GM12865 (cell line): Measurements from ENCODE around the gene BUD31.

Experiments used
- DNase-seq: peaks from one replicate; pipeline ENCODE4 v3.0.0; 2010; ENCODE audit warnings: low read depth
- H3K4me3 ChIP-seq: 2 replicates; pipeline ENCODE4 v1.5.1; 2011; ENCODE audit warnings: mild to moderate bottlenecking, low read depth, low read length, control low read depth
- CTCF ChIP-seq: IDR thresholded peaks from 2 replicates; pipeline ENCODE4 v1.5.1; 2011; ENCODE audit warnings: low read length, control low read depth, low read depth, inconsistent platforms; ENCODE audit not compliant: insufficient read depth; ENCODE audit errors: missing control alignments

BUD31 gene

DNA sequence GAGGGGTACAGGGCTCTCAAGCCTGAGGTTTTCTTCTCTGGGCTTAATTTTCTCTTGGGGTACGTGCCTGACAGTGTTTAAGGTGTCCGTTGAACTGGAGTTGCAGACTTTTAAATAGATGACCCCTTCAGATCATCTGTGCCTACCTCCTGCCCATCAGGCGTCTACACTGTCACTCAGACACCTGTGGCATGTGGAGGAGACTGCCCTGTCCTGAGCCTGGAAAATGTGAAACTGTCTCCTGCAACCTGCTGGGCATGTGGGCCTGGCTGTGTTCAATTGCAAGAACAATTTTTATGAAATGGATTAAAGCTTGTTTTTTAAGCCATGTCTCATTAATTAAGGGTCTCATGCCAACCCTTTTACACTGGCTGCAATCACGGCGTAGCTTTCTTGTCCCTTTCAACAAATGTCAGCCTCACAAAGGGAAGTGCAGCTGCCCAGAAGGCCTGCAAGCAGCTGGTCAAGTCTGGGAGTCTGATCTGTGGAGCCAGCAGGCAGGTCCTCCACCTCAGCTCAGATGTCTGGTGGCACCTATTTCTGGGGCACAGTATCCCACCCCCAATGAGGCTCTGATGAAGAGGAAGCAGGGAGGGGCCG, 48.4 kb downstream of the BUD31 start:
- DNase-seq, result no peak
- no peak overlapping the region for H3K4me3 ChIP-seq
- no peak for TF ChIP-seq CTCF

DNA sequence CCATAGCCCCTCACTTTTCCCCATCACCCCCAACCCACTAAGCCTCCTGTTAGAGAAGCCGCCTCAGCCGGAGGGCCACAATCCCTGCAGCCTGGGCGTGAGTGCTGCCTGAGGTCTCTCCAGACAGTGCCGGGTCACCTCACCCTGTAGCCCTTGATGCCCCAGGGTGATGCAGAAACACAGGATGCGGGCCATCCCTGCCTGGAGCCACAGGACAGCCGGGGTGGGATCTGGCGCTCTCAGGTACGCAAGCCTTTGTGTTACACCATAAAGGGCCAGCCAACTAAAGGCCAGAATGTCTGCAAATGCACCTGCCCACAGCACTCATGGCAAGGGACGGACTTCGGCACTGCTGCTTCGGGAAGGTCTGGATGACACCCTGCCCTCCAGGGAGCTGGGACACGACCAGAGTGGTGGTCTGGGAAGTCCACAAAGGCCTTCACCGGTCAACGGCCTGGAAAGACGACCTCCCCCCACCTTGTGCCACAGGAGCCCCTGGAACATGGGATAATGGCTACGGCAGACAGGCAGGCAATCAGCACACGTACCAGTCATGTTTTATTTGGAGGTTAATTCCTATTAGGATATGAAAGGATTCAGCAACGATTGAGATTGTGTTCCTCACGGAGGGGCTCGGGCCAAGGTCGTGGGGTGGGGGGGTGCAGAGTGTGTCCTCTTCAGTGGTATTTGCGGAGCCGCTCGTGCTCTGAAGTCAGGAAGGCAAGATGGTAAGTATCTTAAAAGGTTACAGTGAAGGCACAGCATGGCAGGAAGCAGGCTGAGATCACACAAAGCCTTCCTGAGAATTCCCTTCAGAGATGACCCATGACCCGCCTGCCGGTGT, 49.1 kb downstream of the BUD31 start:
- no peak for DNase-seq
- TF ChIP-seq CTCF, result no peak
- no peak overlapping the region for H3K4me3 ChIP-seq

GRCh38 chr7:99459087-99459486, 50.3 kb downstream of the BUD31 start:
- TF ChIP-seq CTCF, result peak; percentile 38
- no peak overlapping the region for H3K4me3 ChIP-seq
- DNase-seq, result peak; percentile 48

GRCh38 chr7:99460651-99461050, 51.9 kb downstream of the BUD31 start:
- no peak overlapping the region for H3K4me3 ChIP-seq
- no peak for DNase-seq
- TF ChIP-seq CTCF, result no peak

DNA sequence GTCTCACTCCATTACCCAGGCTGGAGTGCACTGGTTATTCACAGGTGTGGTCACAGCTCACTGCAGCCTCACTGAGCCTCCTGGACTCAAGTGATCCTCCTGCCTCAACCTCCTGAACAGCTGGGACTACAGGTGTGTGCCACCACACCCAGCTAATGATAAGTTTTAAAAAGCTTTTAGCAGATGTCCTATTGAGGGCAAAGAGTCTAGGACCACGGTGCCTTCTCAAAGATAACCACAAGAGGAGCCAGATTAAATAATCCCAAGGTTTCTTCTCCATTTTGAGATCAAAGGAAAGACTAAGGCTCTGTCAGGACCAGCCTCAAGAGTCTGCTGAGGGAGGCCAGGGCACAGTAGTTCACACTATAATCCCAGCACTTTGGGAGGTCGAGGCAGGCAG, 52.5 kb downstream of the BUD31 start:
- H3K4me3 ChIP-seq, result no peak overlapping the region
- no peak for TF ChIP-seq CTCF

GRCh38 chr7:99465421-99465768, 56.6 kb downstream of the BUD31 start:
- no peak for DNase-seq
- H3K4me3 ChIP-seq, result peak overlapping the region; percentile 64
- TF ChIP-seq CTCF, result no peak

More for the DNA sequence above, 52.5 kb downstream of the BUD31 start:
- DNase-seq, result no peak
